ENCODE measurements around the gene FAM124A.

FAM124A gene

GRCh38 chr13:51227404-51227803, 5.2 kb downstream of the FAM124A start:
- no peak overlapping the region for H3K4me3 ChIP-seq (ENCODE audit: low read depth, low read length)
- TF ChIP-seq CTCF (IDR thresholded peaks at IDR 0.05; ENCODE audit: borderline replicate concordance, insufficient read depth, low read depth, low read length) = no peak

GRCh38 chr13:51229101-51229719, 7.0 kb downstream of the FAM124A start:
- no peak for TF ChIP-seq CTCF (IDR thresholded peaks at IDR 0.05; ENCODE audit: borderline replicate concordance, insufficient read depth, low read depth, low read length)
- no peak overlapping the region for H3K4me3 ChIP-seq (ENCODE audit: low read depth, low read length)

GRCh38 chr13:51229731-51230130, 7.5 kb downstream of the FAM124A start:
- no peak for TF ChIP-seq CTCF (IDR thresholded peaks at IDR 0.05; ENCODE audit: borderline replicate concordance, insufficient read depth, low read depth, low read length)
- no peak overlapping the region for H3K4me3 ChIP-seq (ENCODE audit: low read depth, low read length)

GRCh38 chr13:51230477-51231105, 8.4 kb downstream of the FAM124A start:
- no peak for TF ChIP-seq CTCF (IDR thresholded peaks at IDR 0.05; ENCODE audit: borderline replicate concordance, insufficient read depth, low read depth, low read length)
- no peak overlapping the region for H3K4me3 ChIP-seq (ENCODE audit: low read depth, low read length)

GRCh38 chr13:51231456-51231855, 9.3 kb downstream of the FAM124A start:
- TF ChIP-seq CTCF (IDR thresholded peaks at IDR 0.05; ENCODE audit: borderline replicate concordance, insufficient read depth, low read depth, low read length) = no peak

GRCh38 chr13:51232328-51232727, 10.1 kb downstream of the FAM124A start:
- H3K4me3 ChIP-seq (ENCODE audit: low read depth, low read length) = no peak overlapping the region
- no peak for TF ChIP-seq CTCF (IDR thresholded peaks at IDR 0.05; ENCODE audit: borderline replicate concordance, insufficient read depth, low read depth, low read length)

More at GRCh38 chr13:51231456-51231855, 9.3 kb downstream of the FAM124A start:
- H3K4me3 ChIP-seq (ENCODE audit: low read depth, low read length) = no peak overlapping the region

Data from GM12875 (cell line).